GM12891 (cell line): ENCODE data around the gene MAP1A.
"Not testable (repeated sequence)": the region's sequence is repeated elsewhere in the genome, so short reads cannot be mapped to it uniquely, and the experiment has no call there.

ENCODE experiments used
- DNase-seq: peaks from one replicate; pipeline ENCODE4 v3.0.0; 2011; ENCODE audit warnings: low spot score; ENCODE audit not compliant: insufficient read length
- FAIRE-seq: peaks from 2 replicates; lab custom pipeline; 2011; peaks lifted over from hg19 to GRCh38; lab: Jason Lieb, UNC
- PAX5 ChIP-seq: IDR thresholded peaks from 2 replicates; pipeline ENCODE4 v1.6.1; 2011; ENCODE audit warnings: low read length, moderate library complexity, mild to moderate bottlenecking; ENCODE audit not compliant: insufficient read depth, severe bottlenecking
- POLR2A ChIP-seq: IDR thresholded peaks from 2 replicates; pipeline ENCODE4 v1.6.1; 2011; ENCODE audit warnings: low read depth, low read length, control low read depth
- POLR2AphosphoS5 ChIP-seq: IDR thresholded peaks from 2 replicates; pipeline ENCODE4 v1.6.1; 2011; ENCODE audit warnings: low read depth, low read length, control low read depth
- POU2F2 ChIP-seq: IDR thresholded peaks from 2 replicates; pipeline ENCODE4 v1.6.1; 2011; ENCODE audit warnings: low read depth, mild to moderate bottlenecking, control low read depth, low read length, moderate library complexity
- SPI1 ChIP-seq: IDR thresholded peaks from 2 replicates; pipeline ENCODE4 v1.6.1; 2011; ENCODE audit warnings: low read depth, low read length, control low read depth
- TAF1 ChIP-seq: IDR thresholded peaks from 2 replicates; pipeline ENCODE4 v1.6.1; 2011; ENCODE audit warnings: low read depth, low read length, control low read depth

The MAP1A gene

DNA sequence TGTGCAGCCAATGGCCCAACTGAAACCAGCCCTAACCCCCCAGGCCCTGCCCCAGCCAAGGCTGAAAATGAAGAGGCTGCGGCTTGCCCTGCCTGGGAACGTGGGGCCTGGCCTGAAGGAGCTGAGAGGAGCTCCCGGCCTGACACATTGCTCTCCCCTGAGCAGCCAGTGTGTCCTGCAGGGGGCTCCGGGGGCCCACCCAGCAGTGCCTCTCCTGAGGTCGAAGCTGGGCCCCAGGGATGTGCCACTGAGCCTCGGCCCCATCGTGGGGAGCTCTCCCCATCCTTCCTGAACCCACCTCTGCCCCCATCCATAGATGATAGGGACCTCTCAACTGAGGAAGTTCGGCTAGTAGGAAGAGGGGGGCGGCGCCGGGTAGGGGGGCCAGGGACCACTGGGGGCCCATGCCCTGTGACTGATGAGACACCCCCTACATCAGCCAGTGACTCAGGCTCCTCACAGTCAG, 11.2 kb downstream of the MAP1A start:
- TF ChIP-seq POLR2A (no peak), POLR2AphosphoS5 (no peak), PAX5 (no peak), TAF1 (no peak), SPI1 (no peak), POU2F2 (no peak)
- FAIRE-seq, result no peak
- DNase-seq, result no peak

DNA sequence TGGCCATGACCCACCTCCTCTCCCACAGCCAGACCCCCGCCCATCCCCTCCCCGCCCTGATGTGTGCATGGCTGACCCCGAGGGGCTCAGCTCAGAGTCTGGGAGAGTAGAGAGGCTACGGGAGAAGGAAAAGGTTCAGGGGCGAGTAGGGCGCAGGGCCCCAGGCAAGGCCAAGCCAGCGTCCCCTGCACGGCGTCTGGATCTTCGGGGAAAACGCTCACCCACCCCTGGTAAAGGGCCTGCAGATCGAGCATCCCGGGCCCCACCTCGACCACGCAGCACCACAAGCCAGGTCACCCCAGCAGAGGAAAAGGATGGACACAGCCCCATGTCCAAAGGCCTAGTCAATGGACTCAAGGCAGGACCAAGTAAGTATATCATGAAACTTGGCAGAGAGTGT, 11.7 kb downstream of the MAP1A start:
- FAIRE-seq (no peak), DNase-seq (no peak)
- TF ChIP-seq POLR2AphosphoS5, result no peak
- no peak for TF ChIP-seq SPI1
- no peak for TF ChIP-seq PAX5
- no peak for TF ChIP-seq TAF1
- no peak for TF ChIP-seq POLR2A
- no peak for TF ChIP-seq POU2F2

GRCh38 chr15:43529587-43530345, 12.4 kb downstream of the MAP1A start:
- no peak for DNase-seq
- no peak for FAIRE-seq
- TF ChIP-seq POU2F2 (no peak), POLR2AphosphoS5 (no peak), TAF1 (no peak), SPI1 (no peak), PAX5 (no peak), POLR2A (no peak)

DNA sequence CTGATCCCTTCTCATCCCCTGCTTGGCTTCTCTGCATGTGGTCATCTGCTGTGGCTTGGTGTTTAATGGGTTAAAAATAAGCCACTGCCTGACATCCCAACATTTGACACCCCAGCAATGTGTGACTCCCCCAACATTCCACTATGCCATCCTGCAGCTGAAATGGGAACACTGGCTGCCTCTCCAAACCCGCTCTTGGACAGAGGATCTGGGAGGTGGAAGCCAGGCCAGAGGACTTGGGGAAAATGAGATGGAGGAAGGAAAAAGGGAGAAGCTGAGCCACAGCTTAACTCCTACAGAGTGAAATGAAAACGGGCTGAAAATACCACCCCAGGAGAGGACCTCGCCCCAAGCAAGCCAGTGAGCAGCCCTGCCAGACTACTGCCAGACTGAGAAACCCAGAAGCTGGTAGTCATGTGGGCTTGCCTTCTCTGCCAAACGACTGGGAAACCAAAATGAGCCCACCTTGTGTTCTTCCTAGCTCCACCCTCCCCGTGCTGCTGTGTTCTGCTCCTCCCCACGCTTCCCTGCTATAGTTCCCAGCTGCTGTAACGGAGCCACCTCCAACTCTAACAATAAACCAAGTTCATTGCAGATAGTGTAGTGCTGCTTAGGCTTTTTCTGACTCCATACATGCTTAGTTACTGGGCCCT, 13.7 kb downstream of the MAP1A start:
- DNase-seq, result no peak
- no peak for FAIRE-seq
- TF ChIP-seq POLR2AphosphoS5, result no peak
- TF ChIP-seq PAX5, result no peak
- no peak for TF ChIP-seq TAF1
- no peak for TF ChIP-seq POU2F2
- no peak for TF ChIP-seq SPI1
- TF ChIP-seq POLR2A, result no peak

DNA sequence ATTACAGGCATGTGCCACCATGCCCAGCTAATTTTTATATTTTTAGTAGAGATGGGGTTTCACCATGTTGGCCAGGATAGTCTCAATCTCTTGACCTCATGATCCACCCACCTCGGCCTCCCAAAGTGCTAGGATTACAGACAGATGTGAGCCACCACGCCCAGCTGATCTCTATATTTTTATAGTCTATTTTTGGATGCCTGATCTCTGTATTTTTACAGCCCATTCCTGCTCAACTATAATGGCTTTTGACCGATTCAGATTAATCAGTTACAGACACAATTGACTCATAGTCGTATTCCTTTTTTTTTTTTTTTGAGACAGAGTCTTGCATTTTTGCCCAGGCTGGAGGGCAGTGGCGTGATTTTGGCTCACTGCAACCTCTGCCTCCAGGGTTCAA, 15.4 kb downstream of the MAP1A start:
- FAIRE-seq, DNase-seq: not testable (repeated sequence)

- DNase-seq, result no peak
- TF ChIP-seq SPI1, result no peak
- TF ChIP-seq PAX5, result no peak
- no peak for TF ChIP-seq TAF1
- TF ChIP-seq POU2F2, result no peak
- no peak for TF ChIP-seq POLR2AphosphoS5
- no peak for TF ChIP-seq POLR2A
- no peak for FAIRE-seq
Observed at GRCh38 chr15:43534897-43535296, 17.5 kb downstream of the MAP1A start.

- no peak for FAIRE-seq
- TF ChIP-seq POLR2AphosphoS5 (no peak), PAX5 (no peak), SPI1 (no peak), POLR2A (no peak), TAF1 (no peak), POU2F2 (no peak)
- DNase-seq, result no peak
Observed at GRCh38 chr15:43538091-43538490, 20.7 kb downstream of the MAP1A start.

DNA sequence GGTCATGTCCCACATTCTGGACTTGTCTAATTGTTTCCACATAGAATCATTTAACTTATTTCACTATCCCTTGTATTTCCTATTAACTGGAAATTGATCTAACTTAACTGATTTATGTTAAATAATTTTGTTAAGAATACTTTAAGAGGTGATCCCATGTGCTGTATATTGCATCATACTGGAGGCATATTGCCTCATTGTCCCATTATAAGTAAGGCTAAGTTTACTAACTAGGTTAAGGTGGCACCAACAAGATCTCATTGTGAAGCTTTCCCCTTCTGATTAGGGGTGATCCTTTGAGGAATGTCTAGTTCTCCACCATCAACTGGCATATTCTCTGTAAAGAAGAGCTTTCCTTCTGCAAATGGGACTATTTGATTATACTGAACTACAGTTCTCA, 24.4 kb downstream of the MAP1A start:
- FAIRE-seq (no peak), DNase-seq (no peak)

GRCh38 chr15:43544266-43544665, 26.9 kb downstream of the MAP1A start:
- FAIRE-seq (no peak), DNase-seq (no peak)
- TF ChIP-seq POLR2A (no peak), POLR2AphosphoS5 (no peak), SPI1 (no peak), TAF1 (no peak), PAX5 (no peak), POU2F2 (no peak)

More for the DNA sequence above, 24.4 kb downstream of the MAP1A start:
- TF ChIP-seq POU2F2 (no peak), PAX5 (no peak), POLR2A (no peak), POLR2AphosphoS5 (no peak), TAF1 (no peak), SPI1 (no peak)
